CD4-positive, alpha-beta T cell treated with Interferon alpha-2 for 1 hour (primary cell): ENCODE results near the gene SRSF12.
A peak's percentile ranks its signal among the peaks of the same experiment; 100 is the strongest.
"Not testable (repeated sequence)": the region's sequence is repeated elsewhere in the genome, so short reads cannot be mapped to it uniquely, and the experiment has no call there.

Experiments used
- DNase-seq, 2 donors: peaks; one replicate each; pipeline ENCODE4 v3.0.0-alpha.2; 2020 to 2022

Gene SRSF12

GRCh38 chr6:89128256-89128671 lies 10.4 kb upstream of the SRSF12 start:
- not testable (repeated sequence) for DNase-seq

- DNase-seq, result peak in 1 of 2 donors; percentile 42
Observed at GRCh38 chr6:89122625-89123024, 4.8 kb upstream of the SRSF12 start.

GRCh38 chr6:89121934-89122333 lies 4.1 kb upstream of the SRSF12 start:
- DNase-seq, result no peak

GRCh38 chr6:89120371-89120770 lies 2.5 kb upstream of the SRSF12 start:
- no peak for DNase-seq

GRCh38 chr6:89118931-89119330 lies 1.1 kb upstream of the SRSF12 start:
- DNase-seq, result no peak

- no peak for DNase-seq
Observed at GRCh38 chr6:89116702-89117101, 1.2 kb downstream of the SRSF12 start.

- DNase-seq, result no peak
Observed at GRCh38 chr6:89111933-89112332, 5.9 kb downstream of the SRSF12 start.

GRCh38 chr6:89110284-89110683 lies 7.6 kb downstream of the SRSF12 start:
- DNase-seq, result no peak

DNA sequence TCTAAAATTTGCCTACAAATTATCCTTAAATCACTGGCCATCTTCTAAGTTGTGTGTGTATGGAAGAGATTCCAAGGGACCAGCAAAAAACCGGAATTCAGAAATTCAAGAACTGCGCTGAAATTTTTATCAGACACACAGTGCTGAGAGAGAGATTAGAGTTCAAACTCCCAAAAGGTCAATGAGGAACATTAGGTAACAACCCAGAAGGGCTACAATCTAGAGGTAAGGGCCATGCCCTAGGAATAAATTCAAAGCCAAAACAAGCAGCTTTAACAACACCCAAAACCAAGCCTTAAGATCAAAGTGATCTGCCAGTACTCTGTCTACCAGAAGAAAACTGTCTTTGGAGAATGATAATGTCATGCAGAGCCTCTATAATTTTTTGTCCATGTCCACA lies 17.8 kb downstream of the SRSF12 start:
- DNase-seq, result no peak

DNA sequence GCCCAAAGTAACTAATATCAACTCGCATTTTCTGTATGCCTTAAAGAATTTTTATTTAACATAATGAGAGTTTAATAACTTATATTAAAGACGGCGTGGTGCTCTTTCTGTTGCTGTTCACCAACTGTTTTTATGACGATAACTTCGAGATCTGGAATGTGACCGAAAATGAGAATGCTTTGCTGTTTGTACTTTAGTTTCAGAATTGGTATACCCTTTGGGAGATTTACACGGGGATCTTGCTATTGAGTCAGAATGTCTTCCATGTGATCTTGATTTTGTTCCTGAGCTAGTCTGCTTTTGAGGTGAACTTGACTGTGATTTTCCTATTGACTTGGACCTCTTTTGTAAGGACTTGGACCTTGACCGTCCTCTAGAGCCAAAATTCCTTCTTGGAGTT lies 19.4 kb downstream of the SRSF12 start:
- DNase-seq, result no peak

GRCh38 chr6:89087881-89088280 lies 30.0 kb downstream of the SRSF12 start:
- no peak for DNase-seq

DNA sequence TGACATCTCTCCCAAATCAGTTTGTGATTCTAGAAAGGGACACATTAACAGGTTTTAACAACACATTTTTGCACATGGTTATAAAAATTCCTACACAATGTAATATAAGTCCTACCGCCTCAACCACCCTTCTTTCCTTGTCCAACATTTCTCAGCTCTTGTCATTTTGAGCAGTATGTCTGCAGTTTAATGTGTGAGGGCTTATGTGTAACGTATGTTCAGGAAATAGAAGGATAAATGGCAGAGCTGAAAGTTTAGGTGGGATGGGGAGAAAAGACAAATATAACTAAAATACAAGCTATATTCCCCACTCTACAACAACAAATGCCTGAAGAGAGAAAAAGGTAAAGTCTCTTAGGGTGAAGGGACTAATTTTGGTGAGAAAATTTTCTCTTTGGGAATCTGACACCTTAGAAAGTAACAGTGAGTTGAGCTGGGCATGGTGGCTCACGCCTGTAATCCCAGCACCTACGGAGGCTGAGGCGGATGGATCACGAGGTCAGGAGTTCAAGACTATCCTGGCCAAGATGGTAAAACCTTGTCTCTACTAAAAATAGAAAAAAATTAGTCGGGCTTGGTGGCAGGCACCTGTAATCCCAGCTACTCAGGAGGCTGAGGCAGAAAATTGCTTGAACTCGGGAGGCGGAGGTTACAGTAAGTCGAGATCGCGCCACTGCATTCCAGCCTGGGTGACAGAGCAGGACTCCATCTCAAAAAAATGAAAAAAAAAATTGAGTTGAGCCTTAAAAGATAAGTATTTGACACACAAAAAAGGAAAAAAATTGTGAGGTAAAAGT lies 32.3 kb downstream of the SRSF12 start:
- peak in 1 of 2 donors; percentile 20 for DNase-seq

DNA sequence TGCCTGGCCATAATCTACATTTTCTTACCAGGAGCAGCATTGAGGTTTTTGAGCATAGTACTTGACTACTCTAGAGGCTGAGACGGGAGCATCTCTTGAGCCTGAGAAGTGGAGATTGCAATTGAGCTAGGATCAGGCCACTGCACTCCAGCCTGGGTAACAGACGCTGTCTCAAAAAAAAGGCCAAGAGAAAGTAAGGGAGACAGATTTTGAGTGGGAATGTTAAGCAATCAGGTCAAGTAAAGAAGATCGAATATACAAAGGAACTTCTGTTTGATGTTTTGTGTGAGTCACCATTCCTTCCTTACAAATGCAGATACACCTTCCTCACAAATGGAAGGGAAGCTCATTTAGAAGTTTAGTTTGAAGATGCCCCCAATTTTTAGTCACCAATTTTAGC lies 32.9 kb downstream of the SRSF12 start:
- peak in 1 of 2 donors; percentile 19 for DNase-seq

DNA sequence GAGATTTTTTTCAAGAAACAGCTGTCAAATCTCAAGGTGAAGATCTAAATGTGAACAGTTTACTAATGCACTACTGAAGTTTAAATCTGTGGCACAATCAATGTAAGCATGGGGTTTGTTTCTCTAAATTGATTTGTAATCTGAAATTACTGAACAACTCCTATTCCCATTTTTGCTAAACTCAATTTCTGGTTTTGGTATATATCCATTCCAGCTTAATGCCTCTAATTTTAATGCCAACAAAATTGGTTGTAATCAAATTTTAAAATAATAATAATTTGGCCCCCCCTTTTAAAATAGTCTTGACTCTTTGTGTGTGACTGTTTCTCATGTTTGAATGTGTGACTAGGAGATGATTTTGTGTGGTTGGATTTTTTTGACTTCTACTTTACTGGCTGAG lies 33.3 kb downstream of the SRSF12 start:
- DNase-seq, result no peak

- DNase-seq, result peak in 1 of 2 donors; percentile 46
Observed at GRCh38 chr6:89082486-89082891, 35.4 kb downstream of the SRSF12 start.

GRCh38 chr6:89081423-89082322 lies 36.2 kb downstream of the SRSF12 start:
- peak; percentile 97 to 98 for DNase-seq

DNA sequence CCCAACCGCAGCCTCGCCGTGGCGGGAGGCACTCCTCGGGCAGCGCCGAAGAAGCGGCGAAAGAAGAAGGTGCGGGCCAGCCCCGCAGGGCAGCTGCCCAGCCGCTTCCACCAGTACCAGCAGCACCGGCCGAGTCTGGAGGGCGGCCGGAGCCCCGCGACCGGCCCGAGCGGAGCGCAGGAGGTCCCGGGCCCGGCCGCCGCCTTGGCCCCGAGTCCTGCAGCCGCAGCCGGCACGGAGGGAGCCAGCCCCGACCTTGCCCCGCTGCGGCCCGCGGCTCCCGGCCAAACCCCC lies 36.8 kb downstream of the SRSF12 start:
- DNase-seq, result no peak

DNA sequence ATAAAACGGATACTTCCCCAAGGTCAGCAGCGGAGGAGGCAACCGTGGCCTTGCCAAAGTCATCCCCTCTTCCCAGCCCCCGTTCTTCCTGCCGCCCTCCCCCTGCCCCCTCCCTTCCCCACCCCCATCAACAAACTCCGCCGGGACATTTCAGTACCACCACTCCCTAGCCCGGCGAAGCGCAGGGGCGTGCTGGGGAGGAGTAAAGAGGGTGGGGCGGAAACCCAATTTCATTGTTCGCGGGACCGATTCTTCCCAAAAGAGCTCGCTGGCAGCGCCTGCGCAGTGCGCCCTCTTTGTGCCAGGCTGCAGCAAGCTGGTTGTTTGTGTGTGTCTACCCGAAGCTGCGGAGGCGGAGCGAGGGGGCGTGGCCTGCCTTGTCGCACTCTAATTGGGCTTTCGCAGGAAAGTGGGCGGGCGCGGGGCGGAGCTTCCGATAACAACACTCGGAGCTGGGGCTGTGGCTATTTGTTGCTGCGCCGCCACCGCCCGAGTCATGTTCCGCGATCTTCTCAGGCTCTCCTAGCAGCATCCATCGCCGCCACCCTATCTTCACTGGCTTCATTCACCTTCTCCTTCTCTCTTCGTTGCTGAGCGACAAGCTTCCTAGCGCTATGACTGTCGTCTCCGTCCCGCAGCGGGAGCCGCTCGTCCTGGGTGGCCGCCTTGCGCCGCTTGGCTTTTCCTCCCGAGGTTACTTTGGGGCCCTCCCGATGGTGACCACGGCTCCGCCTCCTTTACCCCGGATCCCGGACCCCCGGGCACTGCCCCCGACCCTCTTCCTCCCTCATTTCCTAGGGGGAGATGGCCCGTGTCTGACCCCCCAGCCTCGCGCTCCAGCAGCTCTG lies 37.4 kb downstream of the SRSF12 start, which contains the start of gene PNRC1:
Gene PNRC1 (plus strand): TSS at position 471 of the 848 bp plus-strand sequence. CDS start 144 bp downstream, at position 615.
- DNase-seq, result peak; percentile 100

DNA sequence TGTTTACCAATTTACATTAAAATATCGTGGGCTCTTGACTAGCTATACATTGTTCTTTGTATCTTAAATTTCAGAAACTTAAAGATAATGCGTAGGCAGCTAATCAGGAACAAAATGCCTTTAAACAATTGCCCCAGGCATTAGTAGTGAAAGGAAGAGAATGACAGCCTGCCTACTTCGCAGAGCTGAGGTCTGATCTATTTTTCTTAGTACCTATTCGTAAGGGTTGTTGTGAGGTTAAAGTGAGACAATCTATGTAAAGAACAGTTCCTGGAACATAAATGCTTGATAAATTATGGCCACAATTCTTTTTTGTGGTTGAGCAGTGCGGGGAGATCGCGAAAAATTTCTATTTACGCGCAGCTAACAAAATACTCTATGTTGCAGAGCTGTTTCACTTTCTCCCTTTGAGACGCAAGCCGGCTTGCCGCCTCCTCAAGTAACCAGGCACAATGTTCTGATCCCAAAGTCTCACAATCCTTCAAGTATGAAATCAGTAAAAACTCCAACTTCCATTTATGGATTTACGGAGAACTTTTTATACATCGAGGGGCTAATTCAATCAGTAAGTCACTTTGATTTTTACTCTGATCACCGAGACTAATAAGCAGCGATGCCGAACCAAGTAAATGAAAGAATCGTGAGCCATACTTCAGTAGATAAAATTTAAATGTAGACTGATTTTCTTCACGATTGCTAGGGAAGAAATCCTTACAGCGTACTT lies 38.2 kb downstream of the SRSF12 start:
- peak; percentile 77 to 87 for DNase-seq

- DNase-seq, result no peak
Observed at GRCh38 chr6:89073840-89074239, 44.0 kb downstream of the SRSF12 start.

- no peak for DNase-seq
Observed at GRCh38 chr6:89073014-89073620, 44.8 kb downstream of the SRSF12 start.

DNA sequence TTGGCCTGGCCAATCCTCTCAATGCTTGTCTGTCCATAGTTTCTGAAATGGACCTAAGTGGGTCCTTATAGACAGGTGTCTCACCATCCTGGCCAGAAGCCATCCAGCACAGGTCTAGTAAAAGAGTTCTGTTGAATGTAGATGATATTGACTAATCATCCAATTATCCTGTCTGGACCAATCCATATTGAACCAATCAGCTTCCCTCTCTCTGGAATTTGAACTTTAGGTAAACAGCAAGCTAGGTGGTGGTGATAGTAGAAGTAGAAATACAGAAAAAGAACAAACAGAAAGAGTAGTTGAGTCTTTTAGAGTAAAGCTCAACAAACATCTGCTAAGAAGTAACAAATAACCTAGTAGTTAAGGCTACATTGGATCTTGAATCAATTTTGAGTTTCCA lies 46.8 kb downstream of the SRSF12 start:
- DNase-seq, result no peak
